GM19463 (cell line): ENCODE data around the gene MSL1.

Source experiments
- ATAC-seq: cut with Tn5 transposase; IDR thresholded peaks from one replicate; pipeline ENCODE4 v1.9.1; 2021; ENCODE audit warnings: mild to moderate bottlenecking, moderate library complexity; ENCODE audit not compliant: unreplicated experiment

Gene MSL1

DNA sequence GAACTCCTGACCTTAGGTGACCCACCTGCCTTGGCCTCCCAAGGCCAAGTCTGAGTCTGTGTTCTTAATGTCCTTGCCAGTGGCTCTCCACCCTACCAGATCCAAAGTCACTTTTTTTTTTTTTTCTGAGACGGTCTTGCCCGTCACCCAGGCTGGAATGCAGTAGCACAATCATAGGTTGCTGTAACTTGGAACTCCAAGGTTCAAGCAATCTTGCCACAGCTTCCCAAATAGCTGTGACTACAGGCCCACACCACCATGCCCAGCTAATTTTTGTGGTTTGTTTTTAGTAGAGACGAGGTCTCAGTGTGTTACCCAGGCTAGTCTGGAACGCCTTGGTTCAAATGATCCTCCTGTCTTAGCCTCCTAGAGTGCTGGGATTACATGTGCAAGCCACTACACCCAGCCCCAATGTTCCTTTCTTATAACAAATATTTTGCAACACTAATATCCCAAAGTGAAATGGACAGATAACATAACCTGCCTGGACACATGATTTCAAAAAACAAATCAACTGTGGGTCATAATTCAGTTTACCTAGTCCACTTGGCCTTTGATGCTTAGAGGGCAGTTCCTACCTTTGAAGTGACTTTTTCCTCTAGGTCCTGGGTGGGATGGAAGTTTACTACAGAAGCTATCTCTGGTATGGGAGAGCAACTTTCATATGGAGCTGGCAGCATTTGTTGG is 51.5 kb downstream of the MSL1 start:
- ATAC-seq = no peak

DNA sequence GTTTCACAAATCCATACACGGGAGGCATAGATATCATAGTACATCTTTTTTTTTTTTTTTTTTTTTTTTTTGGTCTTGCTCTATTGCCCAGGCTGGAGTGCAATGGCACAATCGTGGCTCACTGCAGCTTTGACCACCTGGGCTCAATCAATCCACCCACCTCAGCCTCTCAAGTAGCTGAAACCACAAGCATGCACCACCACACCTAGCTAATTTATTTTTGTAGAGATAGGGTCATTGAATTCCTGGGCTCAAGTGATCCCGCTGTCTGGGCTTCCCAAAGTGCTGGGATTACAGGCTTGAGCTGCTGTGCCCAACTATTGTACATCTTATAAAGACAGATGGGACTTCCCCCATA is 52.0 kb downstream of the MSL1 start:
- no peak for ATAC-seq

DNA sequence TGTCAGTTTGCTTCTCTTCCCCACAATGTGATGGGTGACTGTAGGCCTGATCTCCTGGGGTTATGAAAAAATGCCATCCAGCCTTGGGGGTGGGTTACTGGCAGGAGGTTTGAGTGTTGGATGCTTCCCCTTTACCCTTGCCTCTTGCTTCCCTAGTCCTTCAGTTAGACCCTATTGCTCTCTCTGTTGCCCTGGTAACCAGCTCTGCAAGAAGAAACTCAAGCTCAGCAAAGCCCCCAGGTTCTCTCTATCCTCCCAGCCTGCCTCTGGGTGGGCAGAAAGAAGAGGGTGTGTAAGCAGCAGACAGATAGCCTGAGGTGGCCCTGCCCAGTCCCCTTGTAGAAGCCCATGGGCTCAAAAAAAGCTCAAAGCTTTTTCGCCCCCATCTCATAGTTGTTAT is 52.7 kb downstream of the MSL1 start:
- no peak for ATAC-seq

DNA sequence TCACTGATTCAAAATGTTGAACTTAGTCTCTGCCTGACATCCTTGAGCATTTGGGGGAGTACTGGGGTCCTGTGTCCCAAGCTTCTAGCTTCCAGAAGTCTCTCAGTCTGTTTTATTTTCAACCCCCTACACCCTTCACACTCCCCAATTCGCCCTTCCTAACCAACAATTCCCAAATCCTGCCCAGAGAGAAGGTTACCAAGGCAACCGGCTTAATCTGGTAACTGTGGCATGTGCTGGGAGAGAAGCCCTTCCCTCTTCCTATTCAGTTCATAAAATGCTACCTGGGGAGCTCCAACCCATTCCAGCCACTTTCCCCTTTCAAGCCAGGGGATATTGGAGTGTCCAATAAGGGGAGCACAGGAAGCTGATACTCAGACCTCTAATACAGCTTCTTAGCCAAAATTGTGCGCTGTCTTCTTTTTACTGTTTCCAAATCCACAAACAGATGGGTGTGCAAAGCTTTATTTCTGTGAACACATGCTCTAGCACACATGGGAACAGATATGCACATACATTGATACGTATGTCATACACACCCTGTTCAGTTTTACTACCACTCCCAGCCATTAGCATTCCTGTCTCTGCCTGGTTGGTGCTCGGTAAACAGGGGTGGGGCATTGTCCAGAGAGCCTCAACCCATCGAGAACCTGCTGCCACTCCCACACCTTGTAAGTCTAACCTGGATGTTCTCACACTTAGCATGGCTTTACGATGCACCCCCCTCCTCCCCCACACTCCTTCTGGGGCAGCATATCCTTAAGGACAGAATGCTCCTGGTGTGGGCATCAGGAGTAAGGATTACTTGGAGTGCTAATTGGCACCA is 54.4 kb downstream of the MSL1 start:
- no peak for ATAC-seq

DNA sequence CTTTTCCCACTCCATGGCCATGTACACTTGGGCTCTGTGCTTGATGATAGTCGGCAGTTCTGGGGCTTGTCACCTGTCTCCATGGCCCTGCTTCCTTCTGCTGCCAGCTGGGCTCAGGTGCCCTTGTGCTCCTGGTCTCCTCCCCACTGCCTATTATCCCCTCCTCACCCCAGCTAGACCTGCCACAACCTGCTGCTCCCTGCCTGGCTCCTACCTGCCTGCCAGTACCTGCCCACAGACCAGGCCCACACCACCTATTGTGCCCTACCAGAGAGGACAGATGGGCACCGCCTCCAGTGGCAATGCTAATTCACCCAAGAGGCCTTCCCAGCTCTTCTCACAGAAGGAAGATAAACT is 55.0 kb downstream of the MSL1 start:
- no peak for ATAC-seq

DNA sequence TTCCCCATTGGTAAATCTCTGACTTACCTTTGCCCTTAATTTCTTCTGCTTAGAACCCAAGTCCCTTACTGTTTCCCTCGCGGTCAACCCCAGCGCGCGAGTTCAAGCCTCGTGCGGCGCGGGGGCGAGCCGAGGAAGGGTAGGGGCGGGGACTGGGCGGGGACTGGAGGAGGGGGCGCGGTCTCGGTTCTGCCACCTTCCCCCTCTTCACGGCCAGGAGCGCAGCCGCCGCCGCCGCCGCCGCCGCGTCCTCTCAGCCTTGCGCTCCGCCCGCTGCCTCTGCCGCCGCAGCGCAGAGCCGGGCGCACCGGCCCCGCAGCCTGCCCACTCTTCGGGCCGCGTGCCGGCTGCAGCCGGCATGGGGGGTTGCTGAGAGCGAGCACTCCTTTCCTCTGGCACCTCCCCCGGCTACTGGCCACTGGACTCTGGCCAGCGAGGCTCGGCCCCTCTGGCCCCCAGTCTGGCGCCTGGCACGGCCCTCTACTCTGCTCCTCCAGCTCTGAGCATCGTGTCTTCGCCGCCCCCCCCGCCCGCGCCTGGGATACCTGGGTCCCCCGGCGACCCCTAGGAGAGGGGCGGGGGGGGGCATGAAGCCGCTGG is 55.6 kb downstream of the MSL1 start, which contains the start of gene RAPGEFL1:
TSS of gene RAPGEFL1 (plus strand) at position 196 of the 600 bp plus-strand sequence. CDS start at position 588, 392 bp downstream.
- ATAC-seq = no peak

DNA sequence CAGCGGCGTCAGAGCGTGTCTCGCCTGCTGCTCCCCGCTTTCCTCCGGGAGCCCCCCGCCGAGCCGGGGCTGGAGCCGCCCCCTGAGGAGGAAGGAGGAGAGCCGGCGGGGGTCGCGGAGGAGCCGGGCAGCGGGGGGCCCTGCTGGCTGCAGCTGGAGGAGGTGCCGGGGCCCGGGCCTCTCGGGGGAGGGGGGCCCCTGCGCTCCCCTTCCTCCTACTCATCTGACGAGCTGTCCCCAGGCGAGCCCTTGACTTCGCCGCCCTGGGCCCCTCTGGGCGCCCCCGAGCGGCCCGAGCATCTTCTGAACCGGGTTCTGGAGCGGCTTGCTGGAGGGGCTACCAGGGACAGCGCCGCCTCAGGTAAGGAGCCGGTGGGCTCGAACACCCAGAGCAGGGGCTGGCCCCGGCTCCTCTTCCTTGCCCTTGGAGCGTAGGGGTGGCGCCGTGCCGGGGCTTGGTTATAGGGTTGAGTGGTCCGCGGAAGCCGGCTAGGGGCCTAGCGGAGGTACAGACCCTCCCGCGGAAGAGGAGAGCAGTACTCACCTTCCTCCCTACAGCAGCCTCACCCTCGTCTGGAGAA is 56.3 kb downstream of the MSL1 start:
- no peak for ATAC-seq

DNA sequence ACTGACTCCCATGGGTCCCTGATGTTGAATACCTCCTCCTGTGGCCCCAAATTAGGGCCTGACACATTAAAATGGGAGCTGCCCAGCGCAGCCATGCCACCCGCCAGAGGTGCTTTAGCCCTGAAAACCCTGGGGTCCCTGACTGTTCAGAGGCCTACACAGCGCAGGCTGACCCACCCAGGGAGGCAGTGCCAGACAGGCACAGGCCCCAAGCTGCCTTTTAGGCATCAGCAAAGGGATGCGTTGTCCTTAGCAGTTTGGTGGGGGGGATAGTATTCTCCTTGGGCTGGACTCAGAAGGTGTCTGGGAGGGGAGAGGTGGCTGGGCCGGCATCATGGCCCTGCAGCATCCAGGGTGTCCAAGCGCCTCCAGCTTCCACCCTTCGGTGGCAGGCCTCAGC is 56.9 kb downstream of the MSL1 start:
- no peak for ATAC-seq

DNA sequence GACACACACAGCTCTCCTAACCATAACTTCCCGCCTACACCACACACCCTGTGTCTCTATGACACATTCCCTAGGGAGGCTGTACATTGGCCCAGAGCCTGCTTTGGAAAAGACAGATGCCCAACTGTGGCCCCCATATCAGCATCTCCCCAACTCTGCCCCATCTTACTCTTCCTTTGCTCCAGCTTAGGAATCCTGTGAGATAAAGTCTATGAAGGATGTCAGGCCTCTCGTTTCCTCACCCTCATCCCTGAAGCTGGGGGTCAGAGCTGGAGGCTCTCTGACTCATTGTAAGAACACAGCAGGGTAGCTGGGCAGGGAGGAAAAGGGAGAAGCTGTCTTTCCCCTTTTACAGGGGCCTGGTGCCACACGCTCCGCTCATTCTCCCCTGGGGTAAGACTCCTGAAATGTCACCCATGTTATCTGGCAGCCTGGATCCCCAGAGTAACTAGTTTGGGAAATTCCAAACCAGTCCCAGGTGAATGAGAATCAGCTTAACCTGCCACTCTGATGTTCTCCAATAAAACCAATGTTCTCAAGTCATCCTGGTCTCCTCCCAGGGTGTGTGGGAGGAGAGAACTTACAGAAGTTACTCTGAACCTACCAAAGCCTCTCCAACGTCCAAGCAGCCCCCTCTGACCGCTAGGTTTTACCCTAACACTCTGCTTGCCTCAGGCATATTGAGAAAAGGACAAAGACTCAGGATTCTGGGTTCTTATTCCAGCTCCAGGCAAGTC is 58.3 kb downstream of the MSL1 start:
- ATAC-seq = no peak

DNA sequence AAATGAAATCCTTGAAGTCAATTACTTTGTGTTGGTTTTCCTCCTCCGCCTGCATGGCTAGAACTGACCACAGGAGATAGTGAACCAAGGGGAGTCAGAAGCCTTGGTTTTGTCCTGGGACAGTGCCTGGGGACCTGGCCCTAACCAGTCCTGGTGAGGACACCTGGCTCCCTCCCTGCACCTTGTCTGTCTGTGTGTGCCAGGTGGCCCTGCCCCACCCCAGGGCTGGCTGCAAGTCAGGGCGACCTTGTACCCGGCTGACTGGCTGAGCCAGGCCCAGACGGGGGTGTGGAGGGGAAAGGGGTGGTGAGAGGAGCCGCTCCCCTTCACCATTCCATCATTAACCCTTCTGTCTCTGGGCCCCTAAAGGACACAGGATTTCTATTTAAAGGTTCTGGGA is 58.9 kb downstream of the MSL1 start:
- no peak for ATAC-seq

DNA sequence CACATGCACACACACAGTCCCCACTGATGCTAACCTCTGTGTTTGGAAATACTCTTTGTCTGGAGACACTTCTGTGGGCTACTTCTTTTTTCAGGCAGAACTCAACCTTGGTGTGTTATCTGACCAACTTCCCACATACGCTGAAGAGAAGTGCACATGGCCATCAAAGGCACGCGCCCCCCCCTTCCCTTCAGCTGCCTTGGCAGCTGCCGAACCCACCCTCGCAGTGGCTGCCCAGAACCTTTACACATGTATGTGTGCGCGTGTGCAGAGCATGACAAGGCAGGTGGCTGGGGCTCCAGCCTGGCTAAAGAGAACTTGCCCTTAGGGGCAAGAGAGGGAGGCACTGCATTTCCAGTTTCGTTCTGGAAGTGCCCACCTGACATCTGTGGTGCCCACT is 59.4 kb downstream of the MSL1 start:
- no peak for ATAC-seq

DNA sequence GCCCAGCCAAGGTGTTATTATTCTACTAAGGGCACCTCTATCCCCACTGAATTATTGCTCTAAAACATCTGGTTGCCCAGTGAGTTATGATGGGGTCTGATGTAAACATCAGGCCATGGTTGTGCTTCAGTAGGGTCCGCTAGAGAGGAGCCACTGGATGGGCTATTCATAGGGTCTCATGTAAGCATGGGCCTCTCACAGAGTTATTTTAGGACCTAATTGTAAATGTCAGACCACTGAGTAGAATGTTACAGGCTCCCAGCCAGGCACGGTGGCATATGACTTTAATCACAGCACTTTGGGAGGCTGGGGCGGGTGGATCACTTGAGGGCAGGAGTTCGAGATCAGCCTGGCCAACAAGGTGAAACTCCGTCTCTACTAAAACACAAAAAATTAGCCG is 60.8 kb downstream of the MSL1 start:
- ATAC-seq = no peak
